Spleen (tissue), 7 donors: Measurements from ENCODE around the gene RYR1.

Experiments
- CTCF ChIP-seq, 11 experiments: fragments of 200-600 bp in 7 of 11; fragments of 450-650 bp in 4 of 11; sonication (generic) in 4 of 11; IDR thresholded peaks in 8 of 11; conservative IDR thresholded peaks in 3 of 11; 1 replicate in 7 of 11; 2 replicates in 4 of 11; pipeline versions ENCODE4 v1.4.0 to v1.8.0; 2016 to 2021; ENCODE audit warnings: antibody characterized with exemption in 11 of 11, inconsistent platforms in 4 of 11, mild to moderate bottlenecking in 1 of 11
- POLR2AphosphoS5 ChIP-seq, 3 donors: sonication (generic); formaldehyde crosslinking; IDR thresholded peaks; one replicate each; pipeline ENCODE4 v1.5.1; 2017; ENCODE audit warnings: antibody characterized with exemption in 3 of 3
- donor health status: DM: no; HTN: no; CAD: no; lungs with moderate emphysema.
- donor health status: DM: no; HTN: no; CAD: no.
- donor health status: DM: no; HTN: no; CAD: no.

GRCh38 chr19:38569368-38569983 is 136.0 kb downstream of the RYR1 start:
- TF ChIP-seq POLR2AphosphoS5 (IDR thresholded peaks at IDR 0.05) (no peak), CTCF (IDR thresholded peaks at IDR 0.05 in 8 of 11, conservative IDR thresholded peaks at IDR 0.05 in 3 of 11) (no peak)
